ENCODE results near the gene KRT86. TPM values are rescaled to one million over a fixed set of nuclear protein-coding genes. Genes with fewer than 3 reads are reported as not detected.

The KRT86 gene
- total and polyA plus RNA-seq, 2 of the 8 experiments (the other 6 are each of a cell fraction or from before 2014, with no cell fraction given), result 0.12 TPM; not detected in 1

- TF ChIP-seq TBP (IDR thresholded peaks at IDR 0.05; ENCODE audit: low read depth, low read length) (no peak), SP1 (IDR thresholded peaks at IDR 0.05; ENCODE audit: low read depth, low read length) (no peak), RBBP5 (IDR thresholded peaks at IDR 0.05; ENCODE audit: borderline replicate concordance, low read depth, low read length) (no peak), TEAD4 (IDR thresholded peaks at IDR 0.05; ENCODE audit: low read depth, low read length) (no peak), SIN3A (conservative IDR thresholded peaks at IDR 0.05 in 1 of 2, IDR thresholded peaks at IDR 0.05 in 1 of 2; ENCODE audit: low read depth in 1 of 2, low read length in 2 of 2) (no peak)
- TF ChIP-seq, protein P1, sequence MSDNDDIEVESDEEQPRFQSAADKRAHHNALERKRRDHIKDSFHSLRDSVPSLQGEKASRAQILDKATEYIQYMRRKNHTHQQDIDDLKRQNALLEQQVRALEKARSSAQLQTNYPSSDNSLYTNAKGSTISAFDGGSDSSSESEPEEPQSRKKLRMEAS (IDR thresholded peaks at IDR 0.05), result no peak
Observed at GRCh38 chr12:52296572-52297215, 22.2 kb downstream of the KRT86 start (continued).
